ENCODE data around the gene ZNF622. TPM values are rescaled to one million over a fixed set of nuclear protein-coding genes. Genes with fewer than 3 reads are reported as not detected.
"Not testable (repeated sequence)": the region's sequence is repeated elsewhere in the genome, so short reads cannot be mapped to it uniquely, and the experiment has no call there.

ZNF622 gene
- total and polyA plus RNA-seq, 4 donors, result 21.9 to 29.4 (median 26.1) TPM

GRCh38 chr5:16450163-16450562 is 15.4 kb downstream of the ZNF622 start:
- Histone ChIP-seq H3K4me1 (ENCODE audit: control insufficient read depth, insufficient read depth, low read length) (no peaks in the 10 kb centered on the region), H3K36me3 (ENCODE audit: control insufficient read depth, insufficient read depth, low read length) (peaks cover 33% of the 10 kb centered on the region), H3K4me3 (ENCODE audit: low read depth, low read length) (no peak overlapping the region), H3K27ac (ENCODE audit: low read depth, low read length) (no peak overlapping the region), H3K9me3 (ENCODE audit: control insufficient read depth, insufficient read depth, low read length) (no peaks in the 10 kb centered on the region), H3K27me3 (ENCODE audit: control insufficient read depth, insufficient read depth, low read length) (no peaks in the 10 kb centered on the region)
- WGBS (ENCODE audit: insufficient coverage), result no CpG with 5 or more reads among the region's 2 CpGs
- no peak for DNase-seq (ENCODE audit: low read depth in 4 of 6, low spot score in 6 of 6)

- DNase-seq (ENCODE audit: low read depth in 4 of 6, low spot score in 6 of 6), result no peak
- Histone ChIP-seq H3K27ac (ENCODE audit: low read depth, low read length) (no peak overlapping the region), H3K4me3 (ENCODE audit: low read depth, low read length) (no peak overlapping the region), H3K4me1 (ENCODE audit: control insufficient read depth, insufficient read depth, low read length) (no peaks in the 10 kb centered on the region), H3K27me3 (ENCODE audit: control insufficient read depth, insufficient read depth, low read length) (no peaks in the 10 kb centered on the region), H3K36me3 (ENCODE audit: control insufficient read depth, insufficient read depth, low read length) (peaks cover 29% of the 10 kb centered on the region), H3K9me3 (ENCODE audit: control insufficient read depth, insufficient read depth, low read length) (no peaks in the 10 kb centered on the region)
- WGBS (ENCODE audit: insufficient coverage), result 94% methylated on average over 2 of the region's 5 CpGs
Observed at GRCh38 chr5:16446993-16447392, 18.6 kb downstream of the ZNF622 start.

GRCh38 chr5:16437977-16438376 is 27.6 kb downstream of the ZNF622 start:
- no peak overlapping the region for H3K27ac ChIP-seq (ENCODE audit: low read depth, low read length)
- DNase-seq (ENCODE audit: low read depth in 4 of 6, low spot score in 6 of 6), result no peak
- H3K27me3 ChIP-seq (ENCODE audit: control insufficient read depth, insufficient read depth, low read length), result no peaks in the 10 kb centered on the region
- no peaks in the 10 kb centered on the region for H3K4me1 ChIP-seq (ENCODE audit: control insufficient read depth, insufficient read depth, low read length)
- H3K36me3 ChIP-seq (ENCODE audit: control insufficient read depth, insufficient read depth, low read length), result no peaks in the 10 kb centered on the region
- no peaks in the 10 kb centered on the region for H3K9me3 ChIP-seq (ENCODE audit: control insufficient read depth, insufficient read depth, low read length)
- no peak overlapping the region for H3K4me3 ChIP-seq (ENCODE audit: low read depth, low read length)
- WGBS (ENCODE audit: insufficient coverage), result no CpG with 5 or more reads among the region's 1 CpG

- H3K27me3 ChIP-seq (ENCODE audit: control insufficient read depth, insufficient read depth, low read length); DNase-seq (ENCODE audit: low read depth in 4 of 6, low spot score in 6 of 6); H3K27ac ChIP-seq (ENCODE audit: low read depth, low read length); H3K36me3 ChIP-seq (ENCODE audit: control insufficient read depth, insufficient read depth, low read length); H3K4me1 ChIP-seq (ENCODE audit: control insufficient read depth, insufficient read depth, low read length); H3K9me3 ChIP-seq (ENCODE audit: control insufficient read depth, insufficient read depth, low read length); H3K4me3 ChIP-seq (ENCODE audit: low read depth, low read length): not testable (repeated sequence)
- WGBS (ENCODE audit: insufficient coverage), result 93% methylated on average over 20 of the region's 28 CpGs
Observed at GRCh38 chr5:16436065-16436682, 29.4 kb downstream of the ZNF622 start.

- Histone ChIP-seq H3K27ac (ENCODE audit: low read depth, low read length) (no peak overlapping the region), H3K27me3 (ENCODE audit: control insufficient read depth, insufficient read depth, low read length) (no peaks in the 10 kb centered on the region), H3K4me1 (ENCODE audit: control insufficient read depth, insufficient read depth, low read length) (peaks cover 5% of the 10 kb centered on the region), H3K4me3 (ENCODE audit: low read depth, low read length) (no peak overlapping the region), H3K36me3 (ENCODE audit: control insufficient read depth, insufficient read depth, low read length) (no peaks in the 10 kb centered on the region), H3K9me3 (ENCODE audit: control insufficient read depth, insufficient read depth, low read length) (no peaks in the 10 kb centered on the region)
- DNase-seq (ENCODE audit: low read depth in 4 of 6, low spot score in 6 of 6), result no peak
- no CpG with 5 or more reads among the region's 2 CpGs for WGBS (ENCODE audit: insufficient coverage)
Observed at GRCh38 chr5:16431490-16431889, 34.1 kb downstream of the ZNF622 start.

GRCh38 chr5:16430349-16431089 is 35.1 kb downstream of the ZNF622 start:
- H3K27me3 ChIP-seq (ENCODE audit: control insufficient read depth, insufficient read depth, low read length), result no peaks in the 10 kb centered on the region
- 80% methylated on average over 1 of the region's 7 CpGs for WGBS (ENCODE audit: insufficient coverage)

GRCh38 chr5:16428359-16428758 is 37.2 kb downstream of the ZNF622 start:
- H3K27ac ChIP-seq (ENCODE audit: low read depth, low read length), result no peak overlapping the region
- H3K36me3 ChIP-seq (ENCODE audit: control insufficient read depth, insufficient read depth, low read length), result no peaks in the 10 kb centered on the region
- H3K27me3 ChIP-seq (ENCODE audit: control insufficient read depth, insufficient read depth, low read length), result no peaks in the 10 kb centered on the region
- H3K9me3 ChIP-seq (ENCODE audit: control insufficient read depth, insufficient read depth, low read length), result no peaks in the 10 kb centered on the region
- H3K4me3 ChIP-seq (ENCODE audit: low read depth, low read length), result no peak overlapping the region
- DNase-seq (ENCODE audit: low read depth in 4 of 6, low spot score in 6 of 6), result no peak
- WGBS (ENCODE audit: insufficient coverage), result 40% methylated on average over 1 of the region's 4 CpGs
- H3K4me1 ChIP-seq (ENCODE audit: control insufficient read depth, insufficient read depth, low read length), result peaks cover 5% of the 10 kb centered on the region

More at GRCh38 chr5:16430349-16431089, 35.1 kb downstream of the ZNF622 start:
- no peak for DNase-seq (ENCODE audit: low read depth in 4 of 6, low spot score in 6 of 6)
- H3K9me3 ChIP-seq (ENCODE audit: control insufficient read depth, insufficient read depth, low read length), result no peaks in the 10 kb centered on the region
- peaks cover 5% of the 10 kb centered on the region for H3K4me1 ChIP-seq (ENCODE audit: control insufficient read depth, insufficient read depth, low read length)
- no peaks in the 10 kb centered on the region for H3K36me3 ChIP-seq (ENCODE audit: control insufficient read depth, insufficient read depth, low read length)
- H3K4me3 ChIP-seq (ENCODE audit: low read depth, low read length), result no peak overlapping the region
- H3K27ac ChIP-seq (ENCODE audit: low read depth, low read length), result no peak overlapping the region

- no peaks in the 10 kb centered on the region for H3K9me3 ChIP-seq (ENCODE audit: control insufficient read depth, insufficient read depth, low read length)
- no peaks in the 10 kb centered on the region for H3K36me3 ChIP-seq (ENCODE audit: control insufficient read depth, insufficient read depth, low read length)
- peaks cover 5% of the 10 kb centered on the region for H3K4me1 ChIP-seq (ENCODE audit: control insufficient read depth, insufficient read depth, low read length)
- no peak overlapping the region for H3K27ac ChIP-seq (ENCODE audit: low read depth, low read length)
- 25% methylated on average over 9 of the region's 11 CpGs for WGBS (ENCODE audit: insufficient coverage)
- H3K4me3 ChIP-seq (ENCODE audit: low read depth, low read length), result no peak overlapping the region
- peak; percentile 13 to 93 (median 50) for DNase-seq (ENCODE audit: low read depth in 4 of 6, low spot score in 6 of 6)
- no peaks in the 10 kb centered on the region for H3K27me3 ChIP-seq (ENCODE audit: control insufficient read depth, insufficient read depth, low read length)
Observed at GRCh38 chr5:16427587-16427986, 38.0 kb downstream of the ZNF622 start.

GRCh38 chr5:16418471-16418922 is 47.1 kb downstream of the ZNF622 start:
- H3K27ac ChIP-seq (ENCODE audit: low read depth, low read length), result no peak overlapping the region

More at GRCh38 chr5:16418471-16418922, 47.1 kb downstream of the ZNF622 start:
- WGBS (ENCODE audit: insufficient coverage), result 29% methylated on average over 1 of the region's 4 CpGs
- Histone ChIP-seq H3K27me3 (ENCODE audit: control insufficient read depth, insufficient read depth, low read length) (no peaks in the 10 kb centered on the region), H3K36me3 (ENCODE audit: control insufficient read depth, insufficient read depth, low read length) (no peaks in the 10 kb centered on the region), H3K9me3 (ENCODE audit: control insufficient read depth, insufficient read depth, low read length) (no peaks in the 10 kb centered on the region), H3K4me3 (ENCODE audit: low read depth, low read length) (no peak overlapping the region), H3K4me1 (ENCODE audit: control insufficient read depth, insufficient read depth, low read length) (no peaks in the 10 kb centered on the region)
- peak in 1 of 6 donors; percentile 57 for DNase-seq (ENCODE audit: low read depth in 4 of 6, low spot score in 6 of 6)

Data from spinal cord (tissue), 10 donors.